Stromal cell of bone marrow (primary cell): ENCODE measurements around the gene TFPI.
A peak's percentile ranks its signal among the peaks of the same experiment; 100 is the strongest.
"Not testable (repeated sequence)": the region's sequence is repeated elsewhere in the genome, so short reads cannot be mapped to it uniquely, and the experiment has no call there.

Experiments used
- DNase-seq: peaks from one replicate; pipeline ENCODE4 v3.0.0-alpha.2; 2012; ENCODE audit warnings: low read depth

Gene TFPI

GRCh38 chr2:187552828-187553681 lies 1.2 kb downstream of the TFPI start:
- peak; percentile 59 for DNase-seq

GRCh38 chr2:187552381-187552780 lies 1.9 kb downstream of the TFPI start:
- DNase-seq, result no peak

- no peak for DNase-seq
Measured at GRCh38 chr2:187550857-187551256, 3.4 kb downstream of the TFPI start.

GRCh38 chr2:187549951-187550555 lies 4.2 kb downstream of the TFPI start:
- no peak for DNase-seq

GRCh38 chr2:187549193-187549592 lies 5.0 kb downstream of the TFPI start:
- DNase-seq, result no peak

GRCh38 chr2:187548656-187549055 lies 5.6 kb downstream of the TFPI start:
- DNase-seq, result no peak

- DNase-seq, result peak; percentile 94
Measured at GRCh38 chr2:187547353-187547979, 6.8 kb downstream of the TFPI start.

GRCh38 chr2:187546762-187547333 lies 7.4 kb downstream of the TFPI start:
- no peak for DNase-seq

GRCh38 chr2:187545238-187545751 lies 8.9 kb downstream of the TFPI start:
- no peak for DNase-seq

- no peak for DNase-seq
Measured at GRCh38 chr2:187544371-187545080, 9.7 kb downstream of the TFPI start.

GRCh38 chr2:187543488-187543887 lies 10.7 kb downstream of the TFPI start:
- no peak for DNase-seq

- DNase-seq, result no peak
Measured at GRCh38 chr2:187542123-187542522, 12.1 kb downstream of the TFPI start.

- peak; percentile 94 for DNase-seq
Measured at GRCh38 chr2:187541086-187542085, 12.8 kb downstream of the TFPI start.

- not testable (repeated sequence) for DNase-seq
Measured at GRCh38 chr2:187538222-187538621, 16.0 kb downstream of the TFPI start.

- not testable (repeated sequence) for DNase-seq
Measured at GRCh38 chr2:187535381-187535780, 18.9 kb downstream of the TFPI start.

- no peak for DNase-seq
Measured at GRCh38 chr2:187532333-187533120, 21.7 kb downstream of the TFPI start.

- no peak for DNase-seq
Measured at GRCh38 chr2:187529977-187530721, 24.1 kb downstream of the TFPI start.

GRCh38 chr2:187529248-187529976 lies 24.8 kb downstream of the TFPI start:
- DNase-seq, result no peak
